GM21515 (cell line): ENCODE results near the gene AK3.
"Not testable (repeated sequence)": the region's sequence is repeated elsewhere in the genome, so short reads cannot be mapped to it uniquely, and the experiment has no call there.

Experiments used
- ATAC-seq: cut with Tn5 transposase; IDR thresholded peaks from one replicate; pipeline ENCODE4 v1.9.1; 2021; ENCODE audit not compliant: unreplicated experiment

Gene AK3

DNA sequence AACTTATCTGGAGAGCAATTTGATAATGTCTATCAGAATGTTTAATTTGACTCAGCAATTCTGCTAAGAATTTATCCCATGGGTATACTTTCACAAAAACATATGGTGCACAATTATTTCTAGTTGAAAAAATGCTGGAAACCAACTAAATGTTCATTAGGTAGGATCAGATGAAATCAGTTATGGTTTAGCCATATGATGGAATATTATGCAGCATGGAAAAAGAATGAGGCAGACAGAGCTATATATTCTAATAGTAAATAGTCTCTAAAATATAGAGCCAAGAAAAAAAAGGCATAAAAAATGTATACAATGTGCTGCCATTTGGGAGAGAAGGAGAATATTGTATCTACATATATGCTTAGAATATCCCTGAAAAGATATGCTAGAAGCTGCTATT, 71.1 kb downstream of the AK3 start:
- ATAC-seq = no peak

DNA sequence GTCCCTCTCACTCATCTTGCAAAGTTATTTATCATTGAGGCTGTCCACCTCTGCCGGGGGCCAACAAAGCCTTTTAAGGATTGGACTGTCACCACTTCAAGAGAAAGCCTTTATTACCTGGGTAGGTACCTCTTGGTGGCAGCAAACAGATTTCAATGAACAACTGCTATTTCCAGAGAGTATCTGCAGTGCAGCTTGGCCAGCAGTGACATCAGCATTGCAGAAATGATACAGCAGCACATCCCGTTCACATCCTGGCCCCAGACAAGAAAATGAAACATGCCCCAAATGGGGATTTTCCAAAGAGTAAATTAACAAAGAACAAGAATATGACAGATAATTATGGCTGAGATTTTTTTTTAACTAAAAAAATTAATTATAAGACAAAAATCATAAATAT, 72.4 kb downstream of the AK3 start:
- ATAC-seq = no peak

DNA sequence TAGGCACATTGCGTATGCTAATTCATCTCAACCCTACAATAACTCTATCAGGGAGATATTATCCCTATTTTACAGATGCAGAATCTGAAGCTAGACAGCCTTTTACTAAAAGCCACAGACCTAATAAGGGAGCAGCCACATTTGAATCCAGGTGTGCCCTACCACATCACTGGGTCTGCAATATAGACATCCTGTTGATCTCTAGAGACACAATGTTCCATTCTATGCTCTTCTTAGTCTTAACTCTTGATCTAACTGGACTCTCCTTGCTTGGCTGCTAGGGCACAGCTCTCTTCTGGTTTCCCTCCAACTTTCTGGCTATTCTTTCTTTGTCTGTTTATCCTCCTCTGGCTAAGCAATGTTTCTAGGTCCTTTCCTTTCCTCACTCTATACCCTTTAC, 73.3 kb downstream of the AK3 start:
- no peak for ATAC-seq

DNA sequence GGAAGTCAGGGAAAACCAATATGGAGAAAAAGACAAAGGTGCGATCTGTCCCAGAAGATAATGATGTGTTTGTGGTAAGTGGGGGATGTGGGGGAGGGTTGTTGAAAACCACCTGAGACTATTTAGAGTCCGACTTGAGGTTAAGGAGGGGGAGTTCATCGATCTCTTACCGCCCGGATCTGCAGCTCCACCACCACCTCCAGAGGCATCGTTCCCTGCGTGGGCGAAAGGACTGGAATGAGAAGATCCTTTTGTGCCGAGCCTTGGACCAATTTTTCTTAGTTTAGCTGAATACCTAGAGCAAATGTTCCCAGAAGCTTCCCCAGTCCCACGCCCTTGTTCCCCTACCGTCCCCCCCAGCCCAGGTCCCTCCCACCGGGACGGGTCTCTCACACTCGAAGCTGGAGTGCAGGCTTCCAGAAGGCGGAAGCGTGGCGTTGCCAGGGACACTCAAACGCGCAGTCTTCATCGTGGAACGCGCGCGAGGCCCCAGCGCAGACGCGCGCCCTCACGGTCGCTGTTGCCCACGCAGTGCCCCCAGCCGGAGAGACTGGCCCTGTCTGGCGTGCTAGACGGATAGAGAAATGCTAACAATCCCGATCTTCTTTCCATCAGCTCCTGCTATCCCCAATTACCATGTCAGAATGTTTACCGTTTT, 74.8 kb downstream of the AK3 start, which contains the start of gene SPATA6L:
TSS of gene SPATA6L (minus strand) at position 439 of the 658 bp plus-strand sequence. CDS start at position 209, 230 bp downstream.
- ATAC-seq = no peak

DNA sequence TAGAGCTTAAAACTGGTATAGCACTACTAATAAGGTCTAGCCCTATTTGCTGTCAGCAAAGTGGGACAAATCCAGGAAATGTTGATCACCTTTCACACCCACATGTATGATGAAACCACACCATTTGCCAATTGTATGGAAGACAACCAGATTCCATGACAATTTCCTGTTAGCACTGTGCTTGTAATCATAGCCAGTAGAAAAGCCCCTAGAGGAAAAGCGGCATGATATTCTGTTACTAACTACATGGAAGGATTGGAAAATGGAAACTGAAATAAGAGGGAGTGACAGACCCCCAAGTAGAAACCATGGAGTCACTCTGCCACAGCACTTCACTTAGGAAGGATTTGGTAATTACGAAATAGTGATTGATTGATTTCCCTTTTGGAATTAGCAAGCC, 75.6 kb downstream of the AK3 start:
- ATAC-seq = no peak

DNA sequence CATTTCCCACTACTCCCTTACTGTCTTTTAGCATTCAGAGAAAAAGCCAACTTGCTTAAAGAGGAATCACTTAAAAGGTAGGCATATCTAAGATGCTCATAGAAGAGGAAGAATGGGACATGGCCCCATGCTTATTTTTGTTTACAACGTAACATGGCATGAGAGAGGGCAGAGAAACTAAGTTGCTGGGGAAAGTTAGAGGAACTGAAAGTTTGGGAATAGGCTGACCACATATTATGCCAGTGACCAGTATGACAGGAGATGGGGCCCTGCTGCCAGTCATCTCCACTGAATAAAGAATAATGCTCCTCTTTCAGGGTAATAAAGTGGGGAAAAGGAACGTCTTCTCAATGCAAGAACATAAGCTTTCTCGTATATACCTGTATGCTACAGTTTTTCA, 77.0 kb downstream of the AK3 start:
- ATAC-seq = no peak

DNA sequence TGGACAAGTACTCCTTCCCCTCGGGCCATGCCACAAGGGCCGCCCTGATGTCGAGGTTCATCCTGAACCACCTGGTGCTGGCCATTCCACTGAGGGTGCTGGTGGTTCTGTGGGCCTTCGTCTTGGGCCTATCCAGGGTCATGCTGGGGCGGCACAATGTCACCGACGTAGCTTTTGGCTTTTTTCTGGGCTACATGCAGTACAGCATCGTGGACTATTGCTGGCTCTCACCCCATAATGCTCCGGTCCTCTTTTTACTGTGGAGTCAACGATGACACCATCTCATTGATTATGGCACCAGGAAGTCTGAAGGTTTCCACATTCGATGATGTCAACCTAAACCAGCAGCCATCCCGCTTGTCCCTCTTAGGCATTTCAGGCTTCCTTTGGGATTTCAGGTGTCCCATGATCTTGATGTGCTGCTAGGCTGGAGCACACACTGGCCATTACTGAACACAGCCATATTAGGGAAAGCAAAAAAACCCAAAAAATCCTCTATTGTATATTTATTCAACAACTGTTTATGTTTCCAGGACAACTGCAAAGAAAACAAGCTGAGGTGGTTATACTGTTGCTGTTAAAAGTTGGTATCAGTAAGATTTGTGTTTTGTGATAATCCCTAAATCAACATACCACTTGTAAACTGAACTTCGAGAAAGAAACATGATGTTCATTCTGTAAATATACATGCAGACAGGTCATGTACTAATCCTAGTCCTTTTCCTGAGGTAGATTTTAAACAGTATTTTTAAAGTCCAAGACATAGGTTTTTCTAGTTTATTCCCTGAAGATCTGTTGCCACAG, 77.8 kb downstream of the AK3 start:
- ATAC-seq = no peak

DNA sequence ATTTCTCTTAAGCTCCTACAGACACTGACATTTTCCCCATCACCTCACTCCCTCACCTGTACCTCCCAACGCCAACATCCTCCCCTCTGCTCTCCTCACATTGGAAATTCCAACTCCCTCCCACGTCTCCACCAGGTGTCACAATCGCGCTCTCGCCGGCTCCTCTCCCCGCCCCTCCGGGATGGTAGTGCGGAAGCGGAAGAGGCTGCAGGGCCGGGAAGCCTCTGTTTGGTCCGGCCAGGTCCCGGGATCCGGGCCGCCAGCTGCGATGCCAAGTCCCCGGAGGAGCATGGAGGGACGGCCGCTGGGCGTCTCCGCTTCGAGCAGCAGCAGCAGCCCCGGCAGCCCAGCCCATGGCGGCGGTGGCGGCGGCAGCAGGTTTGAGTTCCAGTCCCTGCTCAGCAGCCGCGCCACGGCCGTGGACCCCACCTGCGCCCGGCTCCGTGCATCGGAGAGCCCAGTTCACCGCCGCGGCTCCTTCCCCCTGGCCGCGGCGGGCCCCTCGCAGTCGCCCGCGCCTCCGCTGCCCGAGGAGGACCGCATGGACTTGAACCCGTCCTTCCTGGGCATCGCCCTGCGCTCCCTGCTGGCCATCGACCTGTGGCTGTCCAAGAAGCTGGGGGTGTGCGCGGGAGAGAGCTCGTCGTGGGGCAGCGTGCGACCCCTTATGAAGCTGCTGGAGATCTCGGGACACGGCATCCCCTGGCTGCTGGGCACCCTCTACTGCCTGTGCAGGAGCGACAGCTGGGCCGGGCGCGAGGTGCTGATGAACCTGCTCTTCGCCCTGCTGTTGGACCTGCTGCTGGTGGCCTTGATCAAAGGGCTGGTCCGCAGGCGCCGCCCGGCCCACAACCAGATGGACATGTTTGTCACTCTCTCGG, 78.7 kb downstream of the AK3 start, which contains the start of gene PLPP6:
TSS of gene PLPP6 (plus strand) at position 187 of the 881 bp plus-strand sequence. CDS start at position 269, 82 bp downstream.
- ATAC-seq = peak; percentile 84

DNA sequence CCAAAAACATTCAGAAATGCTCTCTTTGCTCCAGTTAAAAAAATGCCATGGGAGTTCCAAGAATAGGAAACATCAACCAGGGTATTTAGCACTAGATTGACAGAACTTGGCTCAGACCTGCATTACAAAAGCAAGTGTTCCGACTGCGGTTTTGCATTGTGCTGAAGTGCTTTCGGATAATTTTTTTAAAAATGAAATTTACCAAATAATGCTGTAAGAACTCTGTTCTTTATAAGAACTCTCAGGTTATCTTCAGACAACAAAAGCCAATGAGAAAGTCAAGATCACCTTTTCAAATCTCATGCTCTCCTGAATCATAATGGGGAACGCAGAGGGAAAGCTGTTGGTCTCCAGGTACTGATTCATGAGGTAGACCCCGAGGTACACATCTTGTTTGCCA, 79.4 kb downstream of the AK3 start:
- ATAC-seq = peak; percentile 11

DNA sequence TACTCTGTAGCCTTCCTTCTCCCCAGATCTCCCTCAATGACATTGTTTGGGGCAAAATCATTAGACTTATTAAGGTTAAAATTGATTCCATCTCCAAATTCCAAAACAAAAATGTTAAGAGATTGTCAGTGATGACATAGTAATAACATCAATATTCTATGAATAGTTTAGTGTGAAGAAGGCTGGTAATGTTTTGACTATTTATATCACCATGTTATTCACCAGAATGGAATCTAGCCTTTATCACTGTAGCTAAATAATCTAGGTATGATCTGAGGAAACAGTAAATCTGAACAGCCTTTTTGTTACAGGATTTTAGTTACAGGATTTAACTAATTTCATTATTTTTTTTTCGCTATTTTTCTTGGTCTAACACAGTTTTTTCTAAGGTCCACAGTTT, 79.8 kb downstream of the AK3 start:
- ATAC-seq = no peak

DNA sequence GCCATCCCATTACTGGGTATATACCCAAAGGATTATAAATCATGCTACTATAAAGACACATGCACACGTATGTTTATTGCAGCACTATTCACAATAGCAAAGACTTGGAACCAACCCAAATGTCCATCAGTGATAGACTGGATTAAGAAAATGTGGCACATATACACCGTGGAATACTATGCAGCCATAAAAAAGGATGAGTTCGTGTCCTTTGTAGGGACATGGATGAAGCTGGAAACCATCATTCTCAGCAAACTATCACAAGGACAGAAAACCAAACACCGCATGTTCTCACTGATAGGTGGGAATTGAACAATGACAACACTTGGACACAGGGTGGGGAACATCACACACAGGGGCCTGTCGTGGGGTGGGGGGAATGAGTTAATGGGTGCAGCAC, 80.3 kb downstream of the AK3 start:
- ATAC-seq = not testable (repeated sequence)
